GM12874 (cell line): ENCODE results near the gene ACTRT2.

ENCODE experiments used
- TF ChIP-seq, protein P1 (sequence below): IDR thresholded peaks from 2 replicates; pipeline ENCODE4 v1.5.1; 2011; ENCODE audit warnings: low read depth, mild to moderate bottlenecking, control low read depth, low read length, moderate library complexity; ENCODE audit not compliant: insufficient read depth

The ACTRT2 gene

DNA sequence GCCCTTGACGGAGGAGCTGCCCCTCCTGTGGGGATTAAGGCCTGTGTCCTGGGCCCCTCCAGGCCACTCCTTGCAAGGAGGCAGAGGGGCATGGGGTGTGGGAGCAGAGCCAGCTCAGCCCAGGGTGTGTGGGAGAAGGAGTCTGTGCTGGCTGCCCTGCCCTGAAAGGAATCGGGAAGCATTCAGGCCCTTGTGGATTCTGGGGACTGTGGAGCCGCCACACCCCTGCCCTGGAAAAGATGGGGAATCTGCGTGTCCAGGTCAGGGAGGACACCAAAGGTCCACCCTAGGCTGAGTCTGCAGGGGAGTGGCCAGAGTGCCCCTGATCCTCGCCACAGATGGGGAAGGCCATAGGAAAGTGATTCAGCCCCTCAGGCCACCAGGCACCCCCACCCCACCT is 31.2 kb downstream of the ACTRT2 start:
- TF ChIP-seq, protein P1, sequence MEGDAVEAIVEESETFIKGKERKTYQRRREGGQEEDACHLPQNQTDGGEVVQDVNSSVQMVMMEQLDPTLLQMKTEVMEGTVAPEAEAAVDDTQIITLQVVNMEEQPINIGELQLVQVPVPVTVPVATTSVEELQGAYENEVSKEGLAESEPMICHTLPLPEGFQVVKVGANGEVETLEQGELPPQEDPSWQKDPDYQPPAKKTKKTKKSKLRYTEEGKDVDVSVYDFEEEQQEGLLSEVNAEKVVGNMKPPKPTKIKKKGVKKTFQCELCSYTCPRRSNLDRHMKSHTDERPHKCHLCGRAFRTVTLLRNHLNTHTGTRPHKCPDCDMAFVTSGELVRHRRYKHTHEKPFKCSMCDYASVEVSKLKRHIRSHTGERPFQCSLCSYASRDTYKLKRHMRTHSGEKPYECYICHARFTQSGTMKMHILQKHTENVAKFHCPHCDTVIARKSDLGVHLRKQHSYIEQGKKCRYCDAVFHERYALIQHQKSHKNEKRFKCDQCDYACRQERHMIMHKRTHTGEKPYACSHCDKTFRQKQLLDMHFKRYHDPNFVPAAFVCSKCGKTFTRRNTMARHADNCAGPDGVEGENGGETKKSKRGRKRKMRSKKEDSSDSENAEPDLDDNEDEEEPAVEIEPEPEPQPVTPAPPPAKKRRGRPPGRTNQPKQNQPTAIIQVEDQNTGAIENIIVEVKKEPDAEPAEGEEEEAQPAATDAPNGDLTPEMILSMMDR, result no peak

DNA sequence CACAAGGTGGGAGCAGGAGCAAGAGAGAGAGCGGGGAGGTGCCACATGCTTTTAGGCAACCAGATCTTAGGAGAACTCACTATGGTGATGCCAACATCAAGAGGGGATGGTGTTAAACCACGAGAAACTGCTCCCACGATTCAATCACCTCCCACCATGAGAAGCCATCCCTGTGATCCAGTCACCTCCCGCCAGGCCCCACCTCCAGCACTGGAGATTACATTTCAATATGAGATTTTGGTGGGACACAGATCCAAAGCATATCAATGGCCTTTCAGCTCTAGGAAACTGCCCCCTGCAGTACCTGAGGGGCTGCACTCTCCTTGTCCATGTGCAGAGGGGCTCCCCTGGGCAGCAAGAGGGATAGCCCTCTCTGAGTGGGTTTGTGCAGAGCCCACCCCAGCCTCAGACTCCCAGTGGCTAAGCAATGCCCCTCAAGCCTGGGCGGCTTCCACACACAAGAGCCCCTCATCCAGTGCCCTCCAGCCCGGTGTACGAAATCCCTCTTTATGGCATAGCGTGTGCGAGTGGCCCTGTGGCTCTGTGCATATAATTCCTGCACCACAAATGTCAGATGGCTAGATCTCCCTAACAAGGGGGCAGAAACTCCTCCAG is 32.2 kb downstream of the ACTRT2 start:
- TF ChIP-seq, protein P1, result no peak

DNA sequence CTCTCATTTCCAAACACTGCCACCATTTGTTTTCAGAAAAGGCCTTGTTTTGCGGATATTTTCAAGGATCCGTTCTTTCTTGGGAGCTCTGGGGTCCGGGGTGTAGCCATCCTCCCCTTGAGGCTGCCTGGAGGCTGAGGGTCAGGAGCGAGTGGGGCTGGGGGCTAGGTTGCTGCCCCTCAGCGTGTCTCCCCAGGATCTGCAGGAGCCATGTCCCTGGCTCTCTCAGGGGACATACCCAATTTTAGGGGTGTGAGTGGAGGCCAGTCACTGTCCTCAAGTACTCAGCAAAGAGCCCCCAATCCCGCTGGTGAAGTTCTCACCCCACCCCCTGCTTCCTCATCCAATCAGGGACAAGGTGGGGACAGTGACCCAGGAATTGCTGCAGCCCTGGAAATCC is 32.7 kb downstream of the ACTRT2 start:
- TF ChIP-seq, protein P1, result no peak

DNA sequence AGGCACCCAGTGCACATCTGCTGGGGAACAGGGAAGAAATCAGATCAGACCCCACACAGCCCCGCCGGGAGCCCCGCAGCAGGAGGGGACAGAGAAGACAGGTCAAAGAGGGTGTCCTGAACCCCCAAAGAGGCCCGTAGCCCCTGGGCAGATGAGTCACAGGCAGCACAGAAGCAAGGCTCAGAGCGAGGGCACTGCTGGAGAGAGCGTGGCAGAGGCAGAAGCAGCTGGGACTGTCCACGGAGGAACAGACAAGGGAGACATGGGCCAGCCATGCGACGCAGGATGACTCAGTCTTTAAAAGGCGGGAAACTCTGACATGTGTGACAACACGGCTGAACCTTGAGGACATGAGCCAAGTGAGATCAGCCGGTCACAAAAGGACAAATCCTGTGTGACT is 33.2 kb downstream of the ACTRT2 start:
- TF ChIP-seq, protein P1, result no peak

DNA sequence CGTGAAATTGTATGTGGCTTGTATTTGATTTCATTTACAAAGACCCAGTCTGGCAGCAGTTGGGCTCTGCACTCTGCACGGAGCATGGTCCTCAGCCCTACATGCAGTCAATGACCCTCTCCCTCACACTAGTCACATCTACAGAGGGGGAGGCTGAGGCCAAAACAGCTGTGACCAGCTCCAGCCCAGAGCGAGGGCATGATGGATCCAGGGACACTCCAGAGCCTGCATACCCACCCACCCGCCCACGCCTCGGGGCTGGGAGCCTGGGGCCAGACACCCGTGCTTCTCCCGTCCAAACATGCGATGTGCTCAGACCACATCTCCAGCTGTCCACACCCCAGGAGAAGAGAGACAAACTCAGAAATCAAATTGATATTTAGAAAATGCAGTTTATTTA is 33.8 kb downstream of the ACTRT2 start:
- TF ChIP-seq, protein P1, result no peak

DNA sequence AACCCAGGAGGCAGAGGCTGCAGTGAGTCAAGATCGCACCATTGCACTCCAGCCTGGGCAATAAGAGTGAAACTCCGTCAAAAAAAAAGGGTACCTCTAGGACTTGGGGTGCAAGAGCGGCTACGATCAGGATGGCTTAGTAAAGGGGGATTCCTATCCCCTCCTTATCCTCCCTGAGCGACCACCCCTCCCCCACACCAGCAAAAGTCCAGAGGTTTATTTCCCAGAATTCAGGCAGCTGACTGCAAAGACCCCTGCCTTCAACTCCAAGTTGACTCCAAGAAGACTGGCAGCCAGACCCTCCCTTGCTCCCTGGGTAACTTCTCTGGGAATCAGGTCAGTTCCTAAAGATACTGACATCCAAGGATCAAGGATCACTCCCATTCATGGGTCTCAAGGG is 35.4 kb downstream of the ACTRT2 start:
- TF ChIP-seq, protein P1, result no peak

DNA sequence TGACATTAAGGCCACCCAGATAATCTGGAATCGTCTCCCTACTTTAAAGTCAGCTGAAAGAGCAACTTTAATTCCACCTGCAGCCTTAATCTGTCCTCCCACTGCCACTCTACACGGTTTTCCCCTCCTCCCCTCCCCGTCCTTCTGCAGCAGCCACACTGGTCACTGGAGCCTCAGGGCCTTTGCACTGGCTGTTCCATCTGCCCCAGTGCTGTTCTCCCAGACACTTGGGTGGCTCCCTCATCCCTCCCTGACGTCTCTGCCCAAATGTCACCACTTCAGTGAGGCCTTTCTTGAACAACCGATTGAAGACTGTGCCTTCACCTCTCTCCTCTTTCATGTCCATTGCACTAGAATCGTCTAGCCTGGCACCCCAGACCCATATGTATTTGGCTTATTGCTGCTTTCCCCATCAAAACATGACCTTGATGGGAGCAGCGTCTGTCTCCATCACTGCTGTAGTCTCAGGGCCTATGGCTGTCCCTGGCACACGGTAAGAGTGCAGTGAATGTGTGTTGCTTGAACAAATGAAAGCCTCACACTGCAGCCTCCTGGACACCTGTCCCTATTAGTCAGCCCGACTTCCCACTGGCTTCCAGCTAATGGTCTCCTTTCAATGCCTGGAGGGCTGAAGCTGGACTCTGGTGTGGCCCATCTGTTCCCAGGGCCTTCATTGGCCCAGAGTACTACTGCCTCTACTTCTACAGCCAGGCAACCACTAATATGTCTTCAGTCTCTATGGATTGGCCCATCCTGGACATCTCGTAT is 37.2 kb downstream of the ACTRT2 start:
- TF ChIP-seq, protein P1, result no peak
